Upper lobe of left lung (tissue), 4 donors: ENCODE data around the gene NHERF2.

Experiments used
- POLR2A ChIP-seq, 4 donors: fragments of 450-650 bp; IDR thresholded peaks; one replicate each; pipeline ENCODE4 v1.5.1; 2016 to 2017; ENCODE audit warnings: antibody characterized with exemption in 4 of 4, mild to moderate bottlenecking in 2 of 4
- POLR2AphosphoS5 ChIP-seq, 2 donors: sonication (generic); formaldehyde crosslinking; IDR thresholded peaks; one replicate each; pipeline ENCODE4 v1.5.1; 2017; ENCODE audit warnings: antibody characterized with exemption in 2 of 2
- TF ChIP-seq, protein P1 (sequence below), 6 experiments: fragments of 450-650 bp in 4 of 6; fragments of 200-600 bp in 2 of 6; sonication (generic) in 2 of 6; IDR thresholded peaks; one replicate each; pipeline ENCODE4 v1.5.1; 2016 to 2019; ENCODE audit warnings: antibody characterized with exemption in 6 of 6

DNA sequence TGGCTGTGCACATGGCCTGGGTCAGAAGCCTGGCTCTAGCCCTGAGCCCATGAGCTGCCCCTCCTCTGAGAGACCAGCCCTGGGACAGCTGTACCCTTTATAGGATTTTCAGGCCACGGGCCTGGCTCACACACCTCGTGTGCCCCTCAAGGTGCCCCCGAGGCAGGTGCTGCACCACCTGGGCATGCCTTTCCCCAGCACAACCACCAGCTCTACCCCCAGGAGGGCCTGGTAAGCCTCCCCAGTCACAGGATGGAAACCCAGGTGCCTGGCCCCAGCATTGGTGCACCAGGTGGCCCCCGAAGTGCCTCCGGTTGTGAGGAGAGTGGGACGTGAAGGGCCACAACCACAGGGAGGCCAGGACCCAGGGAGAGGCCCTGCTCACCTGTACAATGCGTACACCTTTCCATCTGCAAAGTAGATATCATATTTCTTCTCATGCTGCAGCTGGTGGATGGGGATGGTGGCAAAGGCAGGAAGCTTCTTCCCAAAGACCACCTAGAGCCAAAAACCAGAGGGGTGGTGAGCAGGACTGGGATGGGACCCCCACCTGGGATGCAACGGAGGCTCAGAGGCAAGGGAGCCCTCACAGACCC is 23.4 kb upstream of the NHERF2 start:
- TF ChIP-seq, protein P1, sequence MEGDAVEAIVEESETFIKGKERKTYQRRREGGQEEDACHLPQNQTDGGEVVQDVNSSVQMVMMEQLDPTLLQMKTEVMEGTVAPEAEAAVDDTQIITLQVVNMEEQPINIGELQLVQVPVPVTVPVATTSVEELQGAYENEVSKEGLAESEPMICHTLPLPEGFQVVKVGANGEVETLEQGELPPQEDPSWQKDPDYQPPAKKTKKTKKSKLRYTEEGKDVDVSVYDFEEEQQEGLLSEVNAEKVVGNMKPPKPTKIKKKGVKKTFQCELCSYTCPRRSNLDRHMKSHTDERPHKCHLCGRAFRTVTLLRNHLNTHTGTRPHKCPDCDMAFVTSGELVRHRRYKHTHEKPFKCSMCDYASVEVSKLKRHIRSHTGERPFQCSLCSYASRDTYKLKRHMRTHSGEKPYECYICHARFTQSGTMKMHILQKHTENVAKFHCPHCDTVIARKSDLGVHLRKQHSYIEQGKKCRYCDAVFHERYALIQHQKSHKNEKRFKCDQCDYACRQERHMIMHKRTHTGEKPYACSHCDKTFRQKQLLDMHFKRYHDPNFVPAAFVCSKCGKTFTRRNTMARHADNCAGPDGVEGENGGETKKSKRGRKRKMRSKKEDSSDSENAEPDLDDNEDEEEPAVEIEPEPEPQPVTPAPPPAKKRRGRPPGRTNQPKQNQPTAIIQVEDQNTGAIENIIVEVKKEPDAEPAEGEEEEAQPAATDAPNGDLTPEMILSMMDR (IDR thresholded peaks at IDR 0.05): no peak
- no peak for TF ChIP-seq POLR2A (IDR thresholded peaks at IDR 0.05)
- no peak for TF ChIP-seq POLR2AphosphoS5 (IDR thresholded peaks at IDR 0.05)
